Measurements from ENCODE around the gene ARL8B.

DNA sequence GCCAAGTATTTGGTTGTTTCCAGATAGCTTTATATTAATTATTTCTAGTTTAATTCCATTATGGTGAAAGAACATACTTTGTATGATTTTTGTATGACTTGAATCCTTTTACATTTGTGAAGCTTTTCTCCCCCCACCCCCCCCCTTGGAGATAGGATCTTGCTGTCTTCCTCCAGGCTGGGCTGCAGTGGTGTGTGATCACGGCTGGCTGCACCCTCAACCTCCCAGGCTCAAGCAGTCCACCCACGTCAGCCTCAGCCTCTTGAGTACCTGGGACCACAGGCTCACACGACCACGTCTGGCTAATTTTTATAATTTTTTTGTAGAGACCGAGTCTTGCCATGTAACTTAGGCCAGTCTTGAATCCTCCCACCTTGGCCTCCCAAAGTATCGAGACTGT is 29.5 kb downstream of the ARL8B start:
- TF ChIP-seq EZH2 (IDR thresholded peaks at IDR 0.05) (no peak), POLR2AphosphoS5 (IDR thresholded peaks at IDR 0.05; ENCODE audit: borderline replicate concordance, low read depth, low read length) (no peak), FOXP2 (optimal IDR thresholded peaks at IDR 0.05; ENCODE audit: control extremely low read depth, extremely low read length, insufficient read depth) (no peak)

All from SK-N-MC (cell line).